ENCODE results near the gene PHF14.

GRCh38 chr7:11168650-11169170, 195.0 kb downstream of the PHF14 start:
- no peak for TF ChIP-seq CTCF (conservative IDR thresholded peaks at IDR 0.05)
- TF ChIP-seq EZH2 (IDR thresholded peaks at IDR 0.05; ENCODE audit: low read depth), result no peak
